Adipocyte (in vitro differentiated cells): ENCODE data around the gene B4GALNT1.
A peak's percentile ranks its signal among the peaks of the same experiment; 100 is the strongest.

Experiments used
- DNase-seq: peaks from one replicate; pipeline ENCODE4 v3.0.0-alpha.2; 2015; ENCODE audit warnings: low read depth
- H3K27me3 ChIP-seq: replicated peaks from 2 replicates; pipeline ENCODE4 v1.7.0; 2013; ENCODE audit warnings: mild to moderate bottlenecking, low read length, moderate library complexity; ENCODE audit not compliant: control insufficient read depth, insufficient read depth
- H3K36me3 ChIP-seq: 2 replicates; pipeline ENCODE4 v1.7.0; 2013; ENCODE audit warnings: low read length, mild to moderate bottlenecking, moderate library complexity; ENCODE audit not compliant: control insufficient read depth, insufficient read depth, severe bottlenecking
- H3K4me1 ChIP-seq: 2 replicates; pipeline ENCODE4 v1.7.0; 2013; ENCODE audit warnings: mild to moderate bottlenecking, low read length, moderate library complexity; ENCODE audit not compliant: control insufficient read depth, insufficient read depth
- H3K4me3 ChIP-seq: 2 replicates; pipeline ENCODE4 v1.7.0; 2013; ENCODE audit warnings: mild to moderate bottlenecking, low read length, moderate library complexity
- H3K9ac ChIP-seq: 2 replicates; pipeline ENCODE4 v1.7.0; 2013; ENCODE audit warnings: mild to moderate bottlenecking, low read length, moderate library complexity
- H3K9me3 ChIP-seq: 2 replicates; pipeline ENCODE4 v1.7.0; 2013; ENCODE audit warnings: mild to moderate bottlenecking, low read length, moderate library complexity; ENCODE audit not compliant: control insufficient read depth

B4GALNT1 gene

GRCh38 chr12:57611108-57611826 is 21.7 kb downstream of the B4GALNT1 start, which contains the start of gene ARHGEF25:
TSS of gene ARHGEF25 (plus strand) at chr12:57611435. CDS start at chr12:57611895, 460 bp downstream.
- Histone ChIP-seq H3K36me3 (no peaks in the 10 kb centered on the region), H3K9me3 (no peaks in the 10 kb centered on the region), H3K4me1 (peaks cover 14% of the 10 kb centered on the region), H3K9ac (peak within 1 kb of the TSS; percentile 67), H3K4me3 (peak within 1 kb of the TSS; percentile 66), H3K27me3 (peaks cover 37% of the 10 kb centered on the region)
- DNase-seq: peak; percentile 81

GRCh38 chr12:57610554-57611107 is 22.4 kb downstream of the B4GALNT1 start:
- H3K4me3 ChIP-seq: peak overlapping the region; percentile 66
- H3K9me3 ChIP-seq: no peaks in the 10 kb centered on the region
- DNase-seq: no peak
- H3K36me3 ChIP-seq: no peaks in the 10 kb centered on the region
- H3K9ac ChIP-seq: no peak overlapping the region
- H3K27me3 ChIP-seq: peaks cover 37% of the 10 kb centered on the region
- peaks cover 14% of the 10 kb centered on the region for H3K4me1 ChIP-seq

GRCh38 chr12:57609781-57610553 is 23.0 kb downstream of the B4GALNT1 start:
- Histone ChIP-seq H3K27me3 (peaks cover 39% of the 10 kb centered on the region), H3K9ac (no peak overlapping the region), H3K4me3 (peak overlapping the region; percentile 23), H3K4me1 (peaks cover 14% of the 10 kb centered on the region), H3K9me3 (no peaks in the 10 kb centered on the region), H3K36me3 (no peaks in the 10 kb centered on the region)
- DNase-seq: no peak

GRCh38 chr12:57609101-57609780 is 23.8 kb downstream of the B4GALNT1 start:
- Histone ChIP-seq H3K9me3 (no peaks in the 10 kb centered on the region), H3K9ac (no peak overlapping the region), H3K4me1 (peaks cover 16% of the 10 kb centered on the region), H3K4me3 (no peak overlapping the region), H3K36me3 (no peaks in the 10 kb centered on the region), H3K27me3 (peaks cover 36% of the 10 kb centered on the region)
- DNase-seq: no peak

- H3K36me3 ChIP-seq: no peaks in the 10 kb centered on the region
- H3K27me3 ChIP-seq: peaks cover 33% of the 10 kb centered on the region
- no peak for DNase-seq
- H3K9ac ChIP-seq: no peak overlapping the region
- H3K9me3 ChIP-seq: no peaks in the 10 kb centered on the region
- peaks cover 18% of the 10 kb centered on the region for H3K4me1 ChIP-seq
- no peak overlapping the region for H3K4me3 ChIP-seq
These were observed 24.9 kb downstream of the B4GALNT1 start for GRCh38 chr12:57607958-57608663.

GRCh38 chr12:57606821-57607220 is 26.2 kb downstream of the B4GALNT1 start:
- Histone ChIP-seq H3K27me3 (peaks cover 22% of the 10 kb centered on the region), H3K9me3 (no peaks in the 10 kb centered on the region), H3K4me3 (no peak overlapping the region), H3K9ac (no peak overlapping the region), H3K4me1 (peaks cover 11% of the 10 kb centered on the region), H3K36me3 (no peaks in the 10 kb centered on the region)
- DNase-seq: no peak

GRCh38 chr12:57606399-57606798 is 26.6 kb downstream of the B4GALNT1 start:
- Histone ChIP-seq H3K4me3 (no peak overlapping the region), H3K4me1 (peaks cover 11% of the 10 kb centered on the region)

GRCh38 chr12:57605811-57606311 is 27.1 kb downstream of the B4GALNT1 start:
- no peaks in the 10 kb centered on the region for H3K36me3 ChIP-seq
- H3K4me1 ChIP-seq: peaks cover 9% of the 10 kb centered on the region
- H3K9ac ChIP-seq: no peak overlapping the region
- H3K27me3 ChIP-seq: peaks cover 22% of the 10 kb centered on the region
- H3K9me3 ChIP-seq: no peaks in the 10 kb centered on the region
- no peak overlapping the region for H3K4me3 ChIP-seq
- no peak for DNase-seq

More at GRCh38 chr12:57606399-57606798, 26.6 kb downstream of the B4GALNT1 start:
- Histone ChIP-seq H3K36me3 (no peaks in the 10 kb centered on the region), H3K9me3 (no peaks in the 10 kb centered on the region), H3K9ac (no peak overlapping the region), H3K27me3 (peaks cover 24% of the 10 kb centered on the region)
- DNase-seq: no peak

- H3K4me1 ChIP-seq: peaks cover 4% of the 10 kb centered on the region
- peak overlapping the region; percentile 71 for H3K4me3 ChIP-seq
- H3K36me3 ChIP-seq: no peaks in the 10 kb centered on the region
- peak overlapping the region; percentile 39 for H3K9ac ChIP-seq
- H3K27me3 ChIP-seq: peaks cover 18% of the 10 kb centered on the region
- no peaks in the 10 kb centered on the region for H3K9me3 ChIP-seq
- peak; percentile 50 for DNase-seq
These were observed 27.8 kb downstream of the B4GALNT1 start for GRCh38 chr12:57604992-57605810.
